Adrenal gland (tissue), 12 donors: Measurements from ENCODE around the gene STIM2. TPM values are rescaled to one million over a fixed set of nuclear protein-coding genes. Genes with fewer than 3 reads are reported as not detected.

Source experiments
- DNase-seq, 7 donors: peaks; one replicate each; pipeline ENCODE4 v3.0.0-alpha.2; 2019 to 2020
- H3K27ac ChIP-seq, 5 donors: fragments of 200-600 bp; sonication (generic) in 4 of 5; 1 replicate in 3 of 5; 2 replicates in 2 of 5; pipeline versions ENCODE4 v1.5.1 to v1.8.0; 2016 to 2020; ENCODE audit warnings: mild to moderate bottlenecking in 1 of 5
- H3K27me3 ChIP-seq: fragments of 200-600 bp; 2 replicates; pipeline ENCODE4 v1.8.0; 2021
- H3K36me3 ChIP-seq, 2 donors: fragments of 200-600 bp; replicated peaks in 1 of 2; 1 replicate in 1 of 2; 2 replicates in 1 of 2; pipeline versions ENCODE4 v1.5.1 to v1.8.0; 2018 to 2022
- H3K4me1 ChIP-seq, 2 donors: fragments of 200-600 bp; replicated peaks in 1 of 2; 1 replicate in 1 of 2; 2 replicates in 1 of 2; pipeline versions ENCODE4 v1.5.1 to v1.8.0; 2018 to 2021
- H3K4me3 ChIP-seq, 4 donors: fragments of 200-600 bp; sonication (generic) in 3 of 4; one replicate each; pipeline ENCODE4 v1.5.1; 2016 to 2018
- H3K9me3 ChIP-seq, 3 donors: fragments of 200-600 bp; sonication (generic) in 1 of 3; replicated peaks in 1 of 3; 1 replicate in 2 of 3; 2 replicates in 1 of 3; pipeline versions ENCODE4 v1.5.1 to v1.8.0; 2016 to 2021
- CTCF ChIP-seq, 6 experiments: fragments of 450-650 bp in 4 of 6; fragments of 200-600 bp in 2 of 6; sonication (generic) in 1 of 6; IDR thresholded peaks; 1 replicate in 5 of 6; 2 replicates in 1 of 6; pipeline versions ENCODE4 v1.5.1 to v1.8.0; 2016 to 2021; ENCODE audit warnings: antibody characterized with exemption in 6 of 6, mild to moderate bottlenecking in 2 of 6, moderate library complexity in 1 of 6
- POLR2A ChIP-seq, 2 donors: fragments of 450-650 bp; IDR thresholded peaks; one replicate each; pipeline ENCODE4 v1.6.1; 2017; ENCODE audit warnings: antibody characterized with exemption in 2 of 2, mild to moderate bottlenecking in 2 of 2, moderate library complexity in 1 of 2
- WGBS, 4 donors: extraction: QIAGEN DNeasy Blood & Tissue Kit in 2 of 4; methylation state at CpG; one replicate each; pipeline versions ENCODE4 v1.1.5 to v1.1.7; 2013 to 2017; 5-methylcytosine and 5-hydroxymethylcytosine counted together
- intact Hi-C, 2 donors: fragments of 100-400 bp; cut with DNase I; formaldehyde crosslinking; loops; one replicate each; pipeline versions ENCODE4 v1.14.1 to v1.15.0; 2022 to 2023
- polyA plus RNA-seq, 3 donors: library from polyadenylated mRNA; stranded (reverse); fragments of 200-250 nt in 2 of 3; fragments of 350-450 nt in 1 of 3; fragmentation: Illumina TruSeq in 1 of 3; extraction: RNeasy Lipid Tissue Mini Kit (QIAGEN cat#74804) in 1 of 3; gene quantifications; one replicate each; pipeline ENCODE4 v1.2.3, GENCODE V29; 2013 to 2014
- total RNA-seq, 9 donors: library from RNA; depleted of rRNA in 4 of 9; stranded (reverse); fragments of >200 nt in 4 of 9; fragments of 120-200 nt in 1 of 9; fragmentation: NEBNext Ultra II Directional in 1 of 9; extraction: Animal tissue kit (Norgen Biotek cat#: 25700) in 1 of 9; gene quantifications; one replicate each; pipeline versions ENCODE4 v1.1.0 to v1.2.4, GENCODE V29; 2013 to 2023
- donor health status: healthy with polysubstance abuse.
- donor health status: Bipolar disorder and iron deficiency.
- donor health status: DM: yes; HTN: yes; CAD: no.
- donor health status: DM: no; HTN: no; CAD: no.
- donor health status: DM: no; HTN: no; CAD: no.
- donor health status: DM: yes; HTN: yes; CAD: no.

STIM2 gene
- total and polyA plus RNA-seq, 12 donors = 7.5 to 30.4 (median 14.9) TPM

DNA sequence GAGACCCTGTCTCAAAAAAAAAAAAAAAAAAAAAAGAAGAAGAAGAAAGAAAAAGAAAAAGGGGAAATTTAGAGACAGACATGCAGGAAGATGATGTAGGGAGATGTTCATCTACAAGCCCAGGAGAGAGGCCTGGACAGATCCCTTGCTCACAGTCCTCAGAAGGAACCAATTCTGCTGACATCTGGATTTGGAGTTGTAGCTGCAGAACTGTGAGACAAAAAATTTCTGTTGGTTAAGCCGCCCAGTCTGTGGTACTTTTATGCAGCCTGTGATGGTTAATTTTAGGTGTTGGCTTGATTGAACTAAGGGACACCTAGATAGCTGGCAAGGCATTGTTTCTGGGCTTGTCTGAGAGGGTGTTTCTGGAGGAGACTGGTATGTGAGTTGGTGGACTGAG lies 10.1 kb upstream of the STIM2 start:
- no peaks in the 10 kb centered on the region for H3K4me1 ChIP-seq
- intact Hi-C loops = no loop called here

GRCh38 chr4:26851129-26851528 lies 9.5 kb upstream of the STIM2 start:
- Histone ChIP-seq H3K4me1 (no peaks in the 10 kb centered on the region), H3K4me3 (no peak overlapping the region), H3K27me3 (no peaks in the 10 kb centered on the region), H3K36me3 (no peaks in the 10 kb centered on the region), H3K27ac (no peak overlapping the region), H3K9me3 (no peaks in the 10 kb centered on the region)
- intact Hi-C loops = no loop called here
- no peak for TF ChIP-seq CTCF (IDR thresholded peaks at IDR 0.05)
- TF ChIP-seq POLR2A (IDR thresholded peaks at IDR 0.05) = no peak
- DNase-seq = no peak
- WGBS, 4 donors = 83 to 97% (median 96%) methylated on average over 2 of the region's 2 CpGs

More for the DNA sequence above, 10.1 kb upstream of the STIM2 start:
- TF ChIP-seq CTCF (IDR thresholded peaks at IDR 0.05) (no peak), POLR2A (IDR thresholded peaks at IDR 0.05) (no peak)
- Histone ChIP-seq H3K27ac (no peak overlapping the region), H3K4me3 (no peak overlapping the region), H3K27me3 (no peaks in the 10 kb centered on the region), H3K36me3 (no peaks in the 10 kb centered on the region), H3K9me3 (no peaks in the 10 kb centered on the region)
- 72 to 91% (median 81%) methylated on average over 1 of the region's 1 CpG for WGBS, 4 donors
- no peak for DNase-seq

DNA sequence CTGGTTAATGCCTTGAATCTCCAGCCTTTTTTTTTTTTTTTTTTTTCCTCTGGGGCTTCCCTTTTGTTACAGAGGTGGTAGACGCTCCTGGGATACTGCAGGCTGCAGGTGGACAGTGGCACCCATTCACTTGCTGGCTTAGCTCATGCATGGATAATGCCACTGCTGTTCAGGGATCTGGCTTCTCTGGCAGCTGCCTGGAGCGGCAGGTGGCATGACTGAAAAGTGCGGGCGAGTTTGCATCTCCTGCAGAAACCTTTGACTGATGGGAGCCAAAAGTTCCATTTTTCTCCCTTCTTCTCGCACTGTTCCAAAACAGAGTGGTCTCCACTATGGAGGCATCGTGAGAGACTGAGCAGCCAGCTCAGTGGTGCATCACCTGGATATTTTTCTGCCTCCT lies 5.9 kb upstream of the STIM2 start:
- Histone ChIP-seq H3K4me1 (peaks cover 10 to 17% of the 10 kb centered on the region in 2 donors), H3K27me3 (no peaks in the 10 kb centered on the region), H3K36me3 (no peaks in the 10 kb centered on the region), H3K4me3 (no peak overlapping the region), H3K9me3 (no peaks in the 10 kb centered on the region), H3K27ac (no peak overlapping the region)
- WGBS, 4 donors = 63 to 83% (median 72%) methylated on average over 5 to 6 of the region's 6 CpGs
- DNase-seq = no peak
- no peak for TF ChIP-seq POLR2A (IDR thresholded peaks at IDR 0.05)
- TF ChIP-seq CTCF (IDR thresholded peaks at IDR 0.05) = no peak
- intact Hi-C loops = no loop called here

DNA sequence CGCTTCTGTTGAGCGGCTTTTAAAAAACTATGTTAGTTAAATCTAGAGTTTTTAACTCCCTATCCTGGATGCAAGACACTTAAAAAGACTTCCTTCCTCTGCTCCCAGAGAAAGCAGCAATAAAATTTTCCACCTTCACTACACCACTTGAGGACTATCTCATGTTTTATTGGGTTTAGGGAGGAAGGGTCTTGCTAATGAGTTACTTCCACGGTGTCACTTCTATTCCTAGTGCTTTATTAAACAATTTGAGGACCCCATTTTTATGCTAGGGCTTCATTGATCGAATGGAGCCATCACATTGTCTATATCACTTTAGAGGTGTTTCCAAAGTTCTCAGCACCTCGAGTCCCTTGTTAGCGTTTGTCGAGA lies 3.7 kb upstream of the STIM2 start:
- peak overlapping the region in 3 of 4 donors; percentile 33 to 94 (median 86) for H3K4me3 ChIP-seq
- H3K27me3 ChIP-seq = no peaks in the 10 kb centered on the region
- WGBS, 4 donors = 18 to 30% (median 24%) methylated on average over 7 of the region's 7 CpGs
- peaks cover 10 to 21% of the 10 kb centered on the region in 2 donors for H3K4me1 ChIP-seq
- no peaks in the 10 kb centered on the region for H3K9me3 ChIP-seq
- no peaks in the 10 kb centered on the region for H3K36me3 ChIP-seq
- TF ChIP-seq POLR2A (IDR thresholded peaks at IDR 0.05) (no peak), CTCF (IDR thresholded peaks at IDR 0.05) (no peak)
- peak overlapping the region; percentile 31 to 89 (median 65) for H3K27ac ChIP-seq
- DNase-seq = no peak
- intact Hi-C loops = no loop called here
